ENCODE results near the gene RFX4. TPM values are rescaled to one million over a fixed set of nuclear protein-coding genes. Genes with fewer than 3 reads are reported as not detected.

RFX4 gene
- total and polyA plus RNA-seq, 7 donors: 0.56 TPM; not detected in 6

GRCh38 chr12:106745181-106745745, 162.5 kb downstream of the RFX4 start:
- Histone ChIP-seq H3K4me3 (no peak overlapping the region), H3K27me3 (ENCODE audit: insufficient read depth in 3 of 3, low read length in 2 of 3) (no peaks in the 10 kb centered on the region), H3K9me3 (no peaks in the 10 kb centered on the region), H3K36me3 (ENCODE audit: insufficient read depth in 1 of 2, low read depth in 1 of 2) (no peaks in the 10 kb centered on the region), H3K4me1 (no peaks in the 10 kb centered on the region), H3K27ac (no peak overlapping the region)
- ATAC-seq (no peak), DNase-seq (no peak)
- 77 to 83% (median 81%) methylated on average over 4 of the region's 4 CpGs for WGBS, 3 donors
- intact Hi-C loops (cut with DNase I): no loop called here
- no peak for TF ChIP-seq CTCF (IDR thresholded peaks at IDR 0.05)

DNA sequence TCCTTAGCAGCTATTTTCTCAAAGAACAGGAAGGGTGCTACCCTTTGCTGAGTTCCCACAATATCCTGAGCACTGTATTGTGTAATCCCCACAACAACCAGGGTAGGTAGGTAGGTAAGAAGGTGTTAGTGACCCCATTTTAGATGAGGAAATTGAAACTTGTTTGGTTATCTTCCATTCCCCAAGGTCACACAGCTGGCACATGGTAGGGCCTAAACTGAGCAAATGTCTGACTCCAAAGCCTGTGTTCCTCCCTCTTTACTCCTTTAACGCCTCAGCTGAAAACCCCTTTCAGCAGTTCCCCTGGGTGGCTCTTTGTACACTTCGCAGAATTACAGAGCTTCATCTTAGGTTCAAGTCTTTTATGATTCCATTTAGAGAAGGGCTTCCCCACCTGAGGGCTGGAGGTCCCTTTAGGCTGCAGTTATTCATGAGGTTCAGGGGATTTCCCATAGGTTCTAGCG, 165.2 kb downstream of the RFX4 start:
- no peak for TF ChIP-seq CTCF (IDR thresholded peaks at IDR 0.05)
- Histone ChIP-seq H3K4me1 (no peaks in the 10 kb centered on the region), H3K27ac (no peak overlapping the region), H3K4me3 (no peak overlapping the region), H3K36me3 (ENCODE audit: insufficient read depth in 1 of 2, low read depth in 1 of 2) (no peaks in the 10 kb centered on the region), H3K9me3 (no peaks in the 10 kb centered on the region), H3K27me3 (ENCODE audit: insufficient read depth in 3 of 3, low read length in 2 of 3) (no peaks in the 10 kb centered on the region)
- ATAC-seq: no peak
- WGBS, 3 donors: 88 to 91% (median 88%) methylated on average over 3 of the region's 3 CpGs
- intact Hi-C loops (cut with DNase I): no loop called here
- no peak for DNase-seq

GRCh38 chr12:106750524-106750923, 167.7 kb downstream of the RFX4 start:
- Histone ChIP-seq H3K27ac (no peak overlapping the region), H3K27me3 (ENCODE audit: insufficient read depth in 3 of 3, low read length in 2 of 3) (no peaks in the 10 kb centered on the region), H3K4me1 (no peaks in the 10 kb centered on the region), H3K4me3 (no peak overlapping the region), H3K9me3 (no peaks in the 10 kb centered on the region), H3K36me3 (ENCODE audit: insufficient read depth in 1 of 2, low read depth in 1 of 2) (no peaks in the 10 kb centered on the region)
- TF ChIP-seq CTCF (IDR thresholded peaks at IDR 0.05): no peak
- 88 to 97% (median 92%) methylated on average over 3 of the region's 3 CpGs for whole genome bisulfite sequencing, 3 donors
- ATAC-seq (no peak), DNase-seq (no peak)
- intact Hi-C loops (cut with DNase I): no loop called here

DNA sequence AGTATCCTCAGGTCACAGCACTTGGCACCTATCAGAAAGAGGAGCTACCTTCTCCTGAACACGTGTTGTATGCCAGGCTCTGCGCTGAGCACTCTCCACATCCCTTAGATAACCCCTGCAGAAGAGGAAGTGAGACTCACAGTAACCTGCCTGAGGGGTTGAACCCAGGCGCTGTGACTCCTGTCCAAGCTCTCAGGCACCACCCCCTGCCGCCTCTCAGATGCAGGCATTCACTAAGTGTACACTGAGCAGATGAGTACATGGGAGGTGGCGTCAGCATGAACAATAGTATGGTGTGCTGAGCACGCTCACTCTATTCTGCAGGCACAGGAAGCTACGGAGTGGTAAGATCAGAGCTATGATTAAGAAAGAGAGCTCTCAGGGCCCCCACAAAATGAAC, 170.7 kb downstream of the RFX4 start:
- H3K4me3 ChIP-seq: no peak overlapping the region
- H3K9me3 ChIP-seq: no peaks in the 10 kb centered on the region
- H3K27ac ChIP-seq: no peak overlapping the region
- ATAC-seq: no peak
- WGBS, 3 donors: 89 to 91% (median 90%) methylated on average over 7 of the region's 7 CpGs
- H3K36me3 ChIP-seq (ENCODE audit: insufficient read depth in 1 of 2, low read depth in 1 of 2): no peaks in the 10 kb centered on the region
- H3K4me1 ChIP-seq: peaks cover 8% of the 10 kb centered on the region
- no peak for TF ChIP-seq CTCF (IDR thresholded peaks at IDR 0.05)
- no peaks in the 10 kb centered on the region for H3K27me3 ChIP-seq (ENCODE audit: insufficient read depth in 3 of 3, low read length in 2 of 3)
- intact Hi-C loops (cut with DNase I): no loop called here
- DNase-seq: no peak

DNA sequence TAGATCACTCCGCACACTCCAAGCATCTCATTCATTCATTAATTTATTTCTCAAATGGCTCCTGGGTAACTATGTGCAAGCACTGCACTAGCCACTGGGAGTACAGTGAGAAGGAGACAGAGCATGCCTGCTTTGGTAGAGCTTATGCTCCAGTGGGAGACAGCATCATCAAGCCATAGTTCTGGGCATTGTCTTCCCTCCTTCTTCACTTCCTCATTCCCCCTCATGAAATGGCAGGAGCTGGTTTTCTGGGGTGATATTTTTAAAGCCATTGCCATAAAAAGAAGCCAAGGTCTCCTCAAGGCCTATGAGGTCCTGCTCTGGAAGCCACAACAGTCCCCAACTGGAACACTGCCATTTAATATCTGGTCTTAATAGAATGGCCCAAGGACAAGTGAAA, 171.5 kb downstream of the RFX4 start:
- WGBS, 3 donors: 86 to 96% (median 93%) methylated on average over 1 of the region's 1 CpG
- intact Hi-C loops (cut with DNase I): no loop called here
- TF ChIP-seq CTCF (IDR thresholded peaks at IDR 0.05): no peak
- H3K4me1 ChIP-seq: peaks cover 8% of the 10 kb centered on the region
- ATAC-seq (no peak), DNase-seq (no peak)
- no peaks in the 10 kb centered on the region for H3K36me3 ChIP-seq (ENCODE audit: insufficient read depth in 1 of 2, low read depth in 1 of 2)
- no peak overlapping the region for H3K27ac ChIP-seq
- no peaks in the 10 kb centered on the region for H3K27me3 ChIP-seq (ENCODE audit: insufficient read depth in 3 of 3, low read length in 2 of 3)
- H3K4me3 ChIP-seq: no peak overlapping the region
- H3K9me3 ChIP-seq: no peaks in the 10 kb centered on the region
